Astrocyte of the cerebellum (primary cell): Measurements from ENCODE around the gene ITGB1.

Source experiments
- DNase-seq: peaks from one replicate; pipeline ENCODE4 v3.0.0-alpha.2; 2011; ENCODE audit warnings: low read depth
- H3K4me3 ChIP-seq: 2 replicates; pipeline ENCODE4 v1.5.1; 2011; ENCODE audit warnings: mild to moderate bottlenecking, low read depth, low read length, moderate library complexity
- CTCF ChIP-seq: IDR thresholded peaks from 2 replicates; pipeline ENCODE4 v1.5.1; 2012; ENCODE audit warnings: low read length, low read depth, moderate library complexity, mild to moderate bottlenecking; ENCODE audit errors: missing control alignments
- in situ Hi-C: cut with HindIII; loops from 2 replicates; pipeline ENCODE4 v1.10.0; 2017; ENCODE audit warnings: low sequenced_read_pairs

Gene ITGB1

GRCh38 chr10:32954545-32955298 lies 3.3 kb downstream of the ITGB1 start:
- in situ Hi-C loops, result no loop called here
- TF ChIP-seq CTCF, result no peak
- peak overlapping the region; percentile 86 for H3K4me3 ChIP-seq
- no peak for DNase-seq

- H3K4me3 ChIP-seq, result no peak overlapping the region
- in situ Hi-C loops, result no loop called here
- DNase-seq, result no peak
- no peak for TF ChIP-seq CTCF
These were observed 4.0 kb downstream of the ITGB1 start for GRCh38 chr10:32954080-32954479.

GRCh38 chr10:32953277-32953927 lies 4.6 kb downstream of the ITGB1 start:
- peak overlapping the region; percentile 5 for H3K4me3 ChIP-seq
- in situ Hi-C loops, result no loop called here
- no peak for TF ChIP-seq CTCF
- no peak for DNase-seq

- no peak for DNase-seq
- in situ Hi-C loops, result no loop called here
- TF ChIP-seq CTCF, result no peak
- no peak overlapping the region for H3K4me3 ChIP-seq
These were observed 5.3 kb downstream of the ITGB1 start for GRCh38 chr10:32952541-32953276.

GRCh38 chr10:32952094-32952493 lies 5.9 kb downstream of the ITGB1 start:
- DNase-seq, result no peak
- in situ Hi-C loops, result no loop called here
- no peak overlapping the region for H3K4me3 ChIP-seq
- no peak for TF ChIP-seq CTCF

GRCh38 chr10:32951111-32951510 lies 6.9 kb downstream of the ITGB1 start:
- no peak for TF ChIP-seq CTCF
- no peak for DNase-seq
- in situ Hi-C loops, result no loop called here
- H3K4me3 ChIP-seq, result no peak overlapping the region
